Left lung (tissue), 14 donors: ENCODE results near the gene SNRPA1. TPM values are rescaled to one million over a fixed set of nuclear protein-coding genes. Genes with fewer than 3 reads are reported as not detected.

Experiments
- ATAC-seq: fragments of 200-7000 bp; cut with Tn5 transposase; one replicate; pipeline ENCODE4 v1.9.1; 2020; ENCODE audit warnings: moderate library complexity
- DNase-seq, 4 donors: peaks; one replicate each; pipeline ENCODE4 v3.0.0-alpha.2; 2013 to 2020
- H3K27ac ChIP-seq, 2 donors: fragments of 200-600 bp; sonication (generic) in 1 of 2; one replicate each; pipeline versions ENCODE4 v1.5.0 to v1.8.0; 2020 to 2021
- H3K27me3 ChIP-seq, 2 donors: fragments of 200-600 bp; sonication (generic) in 1 of 2; one replicate each; pipeline versions ENCODE4 v1.5.0 to v1.8.0; 2020 to 2021
- H3K36me3 ChIP-seq, 2 donors: fragments of 200-600 bp; sonication (generic) in 1 of 2; one replicate each; pipeline versions ENCODE4 v1.5.0 to v1.8.0; 2020 to 2021
- H3K4me1 ChIP-seq, 2 donors: fragments of 200-600 bp; one replicate each; pipeline ENCODE4 v1.8.0; 2021
- H3K4me3 ChIP-seq, 2 donors: fragments of 200-600 bp; sonication (generic) in 1 of 2; one replicate each; pipeline versions ENCODE4 v1.5.0 to v1.8.0; 2020 to 2021; ENCODE audit warnings: mild to moderate bottlenecking in 1 of 2
- H3K9me3 ChIP-seq, 2 donors: fragments of 200-600 bp; sonication (generic) in 1 of 2; one replicate each; pipeline versions ENCODE4 v1.5.0 to v1.8.0; 2020 to 2021
- CTCF ChIP-seq, 2 donors: fragments of 200-600 bp; sonication (generic) in 1 of 2; IDR thresholded peaks; one replicate each; pipeline versions ENCODE4 v1.5.0 to v1.8.0; 2021; ENCODE audit warnings: antibody characterized with exemption in 2 of 2
- intact Hi-C, 2 donors: fragments of 100-400 bp; cut with DNase I; formaldehyde crosslinking; loops; one replicate each; pipeline versions ENCODE4 v1.11.2 to v1.14.2; 2022
- long read RNA-seq, 12 donors: library from polyadenylated mRNA in 2 of 12; unstranded in 2 of 12; transcript quantifications; one replicate each; pipeline ENCODE4 v2.0.0 and lab custom pipeline, GENCODE V29; 2019 to 2026
- polyA plus RNA-seq, 6 donors: library from polyadenylated mRNA; unstranded; fragments of 120-200 nt; gene quantifications; one replicate each; pipeline ENCODE4 v1.2.1, GENCODE V29; 2013; ENCODE audit not compliant: insufficient read length in 6 of 6
- total RNA-seq, 2 donors: library from RNA; stranded (reverse); fragmentation: NEBNext Ultra II Directional; extraction: Animal tissue kit (Norgen Biotek cat#: 25700); gene quantifications; one replicate each; pipeline ENCODE4 v1.2.1, GENCODE V29; 2021
- donor health status: DM: no; HTN: yes; CAD: no.
- donor health status: DM: no; HTN: no; CAD: no.

The SNRPA1 gene
- 10 to 100 TPM; 34.4 to 49.9 TPM for total RNA-seq
- 10 to 100 TPM; 58.0 to 74.2 (median 64.4) TPM for polyA plus RNA-seq
- long read RNA-seq, donor 1, transcript SNRPA1-207 (8 exons, 924 nt) = minor isoform, 7 of 97 reads
- long read RNA-seq, donor 1, transcript SNRPA1-201 (9 exons, 1,055 nt) = major isoform, 20 of 97 reads
- long read RNA-seq, donor 1, partial matches to known transcripts = 64 of 97 reads
- long read RNA-seq, donor 1, other reads (novel, unspliced or antisense) = 0 of 97 reads
- long read RNA-seq, donor 2, transcript SNRPA1-205 (7 exons, 2,108 nt) = minor isoform, 5 of 56 reads
- long read RNA-seq, donor 2, transcript SNRPA1-201 (9 exons, 1,055 nt) = major isoform, 11 of 56 reads
- long read RNA-seq, donor 2, partial matches to known transcripts = 33 of 56 reads
- long read RNA-seq, donor 2, other reads (novel, unspliced or antisense) = 0 of 56 reads
- long read RNA-seq, donor 3, transcript SNRPA1-201 (9 exons, 1,055 nt) = major isoform, 14 of 81 reads
- long read RNA-seq, donor 3, transcript SNRPA1-209 (2 exons, 433 nt) = minor isoform, 5 of 81 reads
- long read RNA-seq, donor 3, partial matches to known transcripts = 54 of 81 reads
- long read RNA-seq, donor 3, other reads (novel, unspliced or antisense) = 0 of 81 reads
- long read RNA-seq, donor 4, transcript SNRPA1-201 (9 exons, 1,055 nt) = major isoform, 30 of 35 reads
- long read RNA-seq, donor 4, partial matches to known transcripts = 0 of 35 reads
- long read RNA-seq, donor 4, other reads (novel, unspliced or antisense) = 1 of 35 reads
- long read RNA-seq, donor 5, transcript SNRPA1-207 (8 exons, 924 nt) = minor isoform, 5 of 57 reads
- long read RNA-seq, donor 5, transcript SNRPA1-201 (9 exons, 1,055 nt) = major isoform, 11 of 57 reads
- long read RNA-seq, donor 5, transcript SNRPA1-205 (7 exons, 2,108 nt) = minor isoform, 7 of 57 reads
- long read RNA-seq, donor 5, partial matches to known transcripts = 27 of 57 reads
- long read RNA-seq, donor 5, other reads (novel, unspliced or antisense) = 0 of 57 reads
- long read RNA-seq, donor 6, transcript SNRPA1-201 (9 exons, 1,055 nt) = major isoform, 12 of 68 reads
- long read RNA-seq, donor 6, partial matches to known transcripts = 46 of 68 reads
- long read RNA-seq, donor 6, other reads (novel, unspliced or antisense) = 0 of 68 reads
- long read RNA-seq, donor 7, transcript SNRPA1-207 (8 exons, 924 nt) = major isoform, 6 of 37 reads
- long read RNA-seq, donor 7, transcript SNRPA1-201 (9 exons, 1,055 nt) = minor isoform, 5 of 37 reads
- long read RNA-seq, donor 7, partial matches to known transcripts = 21 of 37 reads
- long read RNA-seq, donor 7, other reads (novel, unspliced or antisense) = 0 of 37 reads
- long read RNA-seq, donor 8, transcript SNRPA1-201 (9 exons, 1,055 nt) = major isoform, 10 of 40 reads
- long read RNA-seq, donor 8, partial matches to known transcripts = 22 of 40 reads
- long read RNA-seq, donor 8, other reads (novel, unspliced or antisense) = 0 of 40 reads
- long read RNA-seq, donor 9, partial matches to known transcripts = 0 of 1 reads
- long read RNA-seq, donor 9, other reads (novel, unspliced or antisense) = 0 of 1 reads
- long read RNA-seq, donor 10, transcript SNRPA1-201 (9 exons, 1,055 nt) = major isoform, 42 of 49 reads
- long read RNA-seq, donor 10, partial matches to known transcripts = 0 of 49 reads
- long read RNA-seq, donor 10, other reads (novel, unspliced or antisense) = 1 of 49 reads
- long read RNA-seq, donor 11 = 0 reads
- long read RNA-seq, donor 12, transcript SNRPA1-201 (9 exons, 1,055 nt) = major isoform, 9 of 58 reads
- long read RNA-seq, donor 12, partial matches to known transcripts = 44 of 58 reads
- long read RNA-seq, donor 12, other reads (novel, unspliced or antisense) = 0 of 58 reads

- no peaks in the 10 kb centered on the region for H3K27me3 ChIP-seq
- no peaks in the 10 kb centered on the region for H3K9me3 ChIP-seq
- peaks cover 0 to 10% of the 10 kb centered on the region in 2 donors for H3K36me3 ChIP-seq
- peaks cover 11 to 36% of the 10 kb centered on the region in 2 donors for H3K4me1 ChIP-seq
- no peak for TF ChIP-seq CTCF (IDR thresholded peaks at IDR 0.05)
- DNase-seq = peak; percentile 95 to 100 (median 98)
- ATAC-seq = peak; percentile 96
- peak within 1 kb of the TSS; percentile 77 to 81 for H3K4me3 ChIP-seq
- peak within 1 kb of the TSS; percentile 91 to 94 for H3K27ac ChIP-seq
- intact Hi-C loops = no loop called here
Measured at GRCh38 chr15:101294731-101295606, at the start of gene SNRPA1. Gene SNRPA1 (minus strand): TSS chr15:101295248. CDS start chr15:101295178, 70 bp downstream.

GRCh38 chr15:101342056-101342455 lies 47.0 kb upstream of the SNRPA1 start:
- Histone ChIP-seq H3K36me3 (no peaks in the 10 kb centered on the region), H3K27ac (no peak overlapping the region), H3K4me3 (no peak overlapping the region), H3K9me3 (no peaks in the 10 kb centered on the region), H3K4me1 (no peaks in the 10 kb centered on the region), H3K27me3 (peaks cover 0 to 4% of the 10 kb centered on the region in 2 donors)
- intact Hi-C loops = no loop called here
- no peak for TF ChIP-seq CTCF (IDR thresholded peaks at IDR 0.05)
- ATAC-seq (no peak), DNase-seq (no peak)

GRCh38 chr15:101338502-101339057 lies 43.5 kb upstream of the SNRPA1 start:
- TF ChIP-seq CTCF (IDR thresholded peaks at IDR 0.05) = no peak
- Histone ChIP-seq H3K4me1 (no peaks in the 10 kb centered on the region), H3K36me3 (no peaks in the 10 kb centered on the region), H3K27ac (no peak overlapping the region), H3K9me3 (peaks cover 0 to 11% of the 10 kb centered on the region in 2 donors), H3K27me3 (no peaks in the 10 kb centered on the region), H3K4me3 (no peak overlapping the region)
- DNase-seq = no peak
- intact Hi-C loops = no loop called here
- ATAC-seq = no peak
